Pons (tissue), 1 donor: ENCODE results near the gene FGGY.

Source experiments
- DNase-seq: peaks from one replicate; pipeline ENCODE4 v3.0.0-alpha.2; 2016; ENCODE audit warnings: low spot score

Gene FGGY

DNA sequence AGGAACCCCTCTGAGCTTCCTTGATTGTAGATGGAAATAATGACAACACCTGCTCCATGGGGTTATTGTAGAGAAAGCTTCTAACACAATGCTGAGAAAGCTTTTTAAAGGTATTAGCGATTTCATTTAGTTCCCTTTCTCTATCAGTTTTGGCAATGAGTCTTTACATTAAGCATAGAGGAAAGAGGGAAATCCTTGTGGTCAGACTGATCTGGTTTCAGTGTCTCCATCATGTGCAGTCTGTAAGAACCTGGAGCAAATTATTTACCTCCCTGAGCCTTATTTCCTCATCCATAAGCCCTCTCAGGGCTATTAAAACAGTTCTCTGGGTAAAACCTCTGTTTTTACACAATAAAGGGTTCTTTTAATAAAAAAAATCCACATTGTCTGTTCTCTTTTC is 87.5 kb downstream of the FGGY start:
- DNase-seq: no peak

- DNase-seq: no peak
Observed at GRCh38 chr1:59388191-59388590, 91.3 kb downstream of the FGGY start.

DNA sequence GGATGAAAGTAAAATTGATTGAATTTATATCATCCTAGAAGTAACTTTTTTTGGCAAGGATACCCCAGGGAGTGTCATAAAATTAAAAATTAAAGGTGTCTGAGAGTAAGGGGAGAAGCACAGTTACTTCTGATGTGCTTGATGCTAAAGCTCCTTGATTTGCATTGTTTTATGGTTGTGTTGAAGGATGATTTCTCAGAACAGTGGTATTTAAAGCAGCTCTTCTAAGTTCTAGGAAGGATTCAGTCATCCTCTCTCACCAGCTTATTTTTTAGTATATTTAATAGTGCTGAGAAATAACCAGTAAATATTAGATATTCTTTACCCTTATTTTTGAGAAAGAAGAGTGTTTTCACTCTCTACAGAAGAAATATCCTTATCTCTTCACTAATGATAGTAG is 93.0 kb downstream of the FGGY start:
- DNase-seq: no peak

- DNase-seq: no peak
Observed at GRCh38 chr1:59390307-59390706, 93.4 kb downstream of the FGGY start.

- no peak for DNase-seq
Observed at GRCh38 chr1:59391212-59392179, 94.6 kb downstream of the FGGY start.

DNA sequence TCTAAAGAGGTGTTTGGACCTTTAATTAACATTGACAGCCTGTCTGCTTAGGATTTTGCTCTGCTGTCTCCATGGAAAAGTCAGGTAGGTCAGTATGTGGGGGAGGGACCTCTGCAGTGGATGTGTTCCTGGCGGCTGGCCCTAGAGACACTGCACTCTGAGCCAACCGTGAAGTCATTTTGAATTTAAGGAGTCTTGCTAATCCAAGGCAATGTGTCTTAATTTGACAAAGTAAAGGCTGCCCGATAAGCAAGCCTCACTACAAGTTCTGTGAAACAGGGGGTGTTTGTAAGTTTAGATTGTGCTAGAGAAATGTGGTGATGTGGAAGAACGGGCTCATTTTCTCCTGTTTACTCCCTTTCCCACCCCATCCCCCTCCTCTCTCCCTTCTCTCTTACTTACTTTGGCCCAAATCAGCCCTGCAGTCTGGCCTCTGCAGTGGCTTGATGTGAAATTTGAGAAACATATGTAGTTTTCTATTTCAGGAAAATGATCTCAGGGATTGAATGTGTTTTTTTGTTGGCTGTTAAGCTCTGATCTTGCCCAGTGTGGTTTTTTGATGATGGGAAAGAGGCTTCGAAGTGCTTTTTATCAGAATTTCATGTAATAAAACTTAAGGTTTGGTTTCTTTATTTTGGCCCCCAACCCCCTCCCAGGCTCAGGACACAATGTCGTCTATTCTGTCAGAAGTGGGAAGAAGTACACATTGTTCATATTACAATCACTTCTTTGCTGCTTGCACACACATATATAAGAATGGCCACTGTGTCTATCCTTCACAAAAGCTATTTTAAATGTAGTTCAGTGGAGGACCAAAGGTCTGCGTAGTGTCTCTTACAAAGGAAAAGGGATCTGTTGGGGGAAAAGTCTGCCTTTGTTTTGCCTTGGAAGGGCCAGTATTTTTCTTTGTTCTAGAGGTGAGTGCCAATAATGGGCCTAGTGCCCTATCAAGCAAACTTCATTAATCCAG is 96.6 kb downstream of the FGGY start:
- DNase-seq: peak; percentile 89

- DNase-seq: no peak
Observed at GRCh38 chr1:59394706-59395425, 98.0 kb downstream of the FGGY start.

DNA sequence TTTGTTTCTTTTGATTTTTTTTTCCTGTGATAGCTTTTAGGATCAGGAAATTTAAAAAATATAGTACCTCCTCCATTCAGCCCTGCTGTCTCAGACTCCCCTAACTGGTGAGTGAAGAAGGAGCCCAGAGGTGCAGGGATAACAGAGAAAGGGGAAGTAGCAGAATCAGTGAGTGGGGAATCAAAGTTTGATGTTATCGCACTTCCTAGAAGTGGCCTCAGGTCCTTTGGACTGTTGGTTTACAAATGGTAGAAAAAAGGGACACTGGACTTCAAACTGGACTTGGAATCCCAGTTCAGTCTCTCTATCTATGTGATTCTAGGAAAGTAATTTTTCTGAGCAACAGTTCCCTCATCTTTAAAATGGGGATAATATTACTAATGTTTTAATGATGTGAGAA is 99.5 kb downstream of the FGGY start:
- no peak for DNase-seq

- no peak for DNase-seq
Observed at GRCh38 chr1:59397139-59397858, 100.4 kb downstream of the FGGY start.

GRCh38 chr1:59399642-59400041 is 102.7 kb downstream of the FGGY start:
- no peak for DNase-seq

- no peak for DNase-seq
Observed at GRCh38 chr1:59401581-59401980, 104.7 kb downstream of the FGGY start.

DNA sequence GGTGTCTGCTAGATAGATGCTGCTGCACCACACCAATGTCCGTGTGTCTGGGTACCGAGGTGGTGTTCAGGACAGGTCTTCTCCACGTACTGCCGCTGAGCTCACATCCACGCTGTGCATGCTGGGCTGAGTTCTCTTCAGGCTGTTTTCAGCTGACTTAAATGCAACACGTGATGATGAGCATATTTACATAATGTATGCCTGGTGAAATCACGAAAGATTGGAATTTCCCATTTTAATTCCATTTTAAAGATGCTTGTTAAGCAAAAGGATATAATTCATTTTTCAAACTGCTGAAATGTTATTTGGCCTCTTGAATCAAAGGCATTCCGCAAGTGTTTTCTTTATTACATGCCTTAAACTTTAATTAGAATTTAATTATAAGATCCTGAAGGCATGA is 107.9 kb downstream of the FGGY start:
- DNase-seq: no peak

DNA sequence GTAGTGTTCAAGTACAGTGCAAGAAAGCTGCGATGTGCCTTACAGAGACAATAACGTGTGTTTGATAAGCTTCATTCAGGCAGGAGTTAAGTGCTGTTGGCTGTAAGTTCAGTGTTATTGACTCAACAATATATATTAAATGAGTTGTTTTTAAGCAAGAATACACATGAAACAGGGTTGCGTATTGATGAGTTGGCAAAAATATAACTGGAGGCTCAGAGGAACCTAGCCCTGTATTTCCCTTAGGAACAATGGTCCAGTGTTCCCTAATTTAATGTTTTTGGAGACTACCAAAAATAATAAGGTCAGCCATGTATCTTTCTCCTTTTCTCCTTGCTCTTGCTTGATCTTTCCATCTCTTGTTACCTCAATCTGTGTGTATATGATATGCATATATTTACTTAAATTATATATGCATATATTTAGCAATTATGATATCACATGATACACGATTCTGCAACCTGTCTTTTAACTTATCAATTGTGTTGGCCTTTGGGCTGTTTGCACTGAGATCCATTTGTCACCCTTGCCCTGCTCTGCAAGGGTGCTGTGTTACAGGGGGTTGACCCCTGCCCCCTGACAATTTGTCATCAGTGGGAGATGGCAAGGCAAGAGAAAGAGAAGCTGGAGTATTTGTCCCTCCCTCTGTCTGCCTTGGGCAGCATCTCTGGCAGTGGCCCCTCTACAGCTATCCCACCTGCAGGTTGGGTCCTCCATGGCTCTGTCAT is 109.7 kb downstream of the FGGY start:
- no peak for DNase-seq

DNA sequence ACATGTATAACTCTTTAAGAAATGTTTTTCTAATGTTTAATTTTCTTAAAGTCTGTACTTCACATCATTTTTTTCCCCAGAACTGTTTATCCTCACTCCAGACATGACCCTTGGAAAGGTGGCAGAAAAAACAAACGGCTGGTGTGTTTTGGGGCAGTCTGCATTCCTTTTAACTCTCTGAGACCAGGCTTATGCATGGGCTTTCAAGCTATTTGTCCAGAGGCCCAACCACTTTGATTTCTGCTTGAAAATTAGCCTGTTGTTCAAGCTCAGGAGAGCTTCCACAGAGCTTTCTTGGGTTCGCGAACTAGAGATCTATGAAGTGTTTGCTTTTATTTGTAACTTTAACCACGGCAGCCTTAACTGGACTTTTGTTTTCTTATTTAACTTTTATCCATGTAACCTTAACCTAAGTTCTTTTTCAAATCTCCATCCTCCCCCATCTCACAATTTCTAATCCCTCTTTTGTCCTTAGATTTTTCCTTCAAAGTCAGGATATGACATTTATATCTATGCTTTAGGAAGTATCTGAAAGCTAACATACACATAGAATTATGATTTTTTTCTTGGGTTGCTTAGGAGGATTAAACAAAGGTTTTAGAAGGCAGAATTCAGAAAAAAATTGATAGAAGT is 111.8 kb downstream of the FGGY start:
- no peak for DNase-seq

- no peak for DNase-seq
Observed at GRCh38 chr1:59409549-59409948, 112.7 kb downstream of the FGGY start.

DNA sequence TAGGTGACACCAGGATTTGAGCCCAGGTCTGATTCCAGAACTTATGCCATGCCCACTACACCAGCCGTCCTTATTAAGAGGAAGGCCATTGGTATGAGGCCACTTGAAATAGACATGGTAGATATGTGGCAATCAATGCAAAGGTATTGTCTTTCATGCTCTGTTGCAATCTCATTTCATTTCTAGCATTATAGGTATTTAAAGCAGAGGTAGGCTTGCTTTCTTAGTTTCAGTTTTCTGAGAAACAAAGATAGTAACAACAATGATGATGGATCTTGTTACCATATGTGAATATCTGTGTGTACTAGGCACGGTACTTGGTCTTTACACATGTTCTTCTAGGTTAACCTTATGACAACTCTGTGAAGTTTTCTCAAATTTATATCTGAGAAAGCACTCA is 113.1 kb downstream of the FGGY start:
- no peak for DNase-seq

DNA sequence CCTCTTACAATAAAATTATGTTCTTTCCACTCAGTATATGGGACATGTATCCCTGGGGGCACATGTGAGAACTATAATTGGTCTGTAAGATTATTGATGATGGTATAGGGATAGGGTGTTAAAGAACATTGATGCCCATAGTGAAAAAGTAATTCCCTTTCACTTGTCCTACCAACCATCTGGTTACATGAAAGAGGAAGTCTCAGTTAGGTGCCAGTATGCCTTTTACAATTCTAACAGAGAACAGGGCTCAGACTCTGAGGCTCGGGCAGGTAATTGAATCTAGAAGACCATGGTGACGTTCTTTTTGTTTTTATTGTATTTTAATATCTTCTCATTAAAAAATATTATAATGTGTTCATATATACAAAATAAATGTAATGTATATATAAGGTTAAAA is 113.6 kb downstream of the FGGY start:
- no peak for DNase-seq

- DNase-seq: no peak
Observed at GRCh38 chr1:59411147-59411546, 114.3 kb downstream of the FGGY start.

DNA sequence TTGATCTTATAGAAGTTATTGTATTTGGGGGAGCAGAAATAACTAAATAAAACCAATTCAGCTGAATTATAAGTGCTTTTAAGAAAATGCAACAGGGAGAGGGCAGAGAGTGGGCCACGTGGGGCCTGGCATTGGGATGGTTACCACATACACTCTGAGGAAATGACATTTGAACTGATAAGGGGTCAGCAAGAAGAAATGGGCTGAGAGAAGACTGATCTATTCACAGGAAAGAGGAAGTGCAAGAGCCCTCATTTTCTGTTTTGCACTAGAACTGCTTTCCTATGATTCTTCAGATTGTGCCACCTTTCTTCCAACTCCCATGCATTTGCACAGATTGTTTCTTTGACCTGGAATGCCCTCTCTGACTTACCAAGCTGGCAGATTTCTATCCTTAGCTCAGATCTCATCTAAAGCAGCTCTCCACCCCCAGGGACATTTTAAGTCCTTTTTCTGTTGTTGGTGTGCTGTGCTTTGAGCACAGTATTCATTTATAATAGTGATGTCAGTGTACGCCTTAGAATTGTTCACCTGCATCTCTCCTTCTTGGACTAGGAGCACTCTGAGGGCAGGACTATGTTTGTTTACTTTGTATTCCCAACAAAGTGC is 115.9 kb downstream of the FGGY start:
- no peak for DNase-seq

DNA sequence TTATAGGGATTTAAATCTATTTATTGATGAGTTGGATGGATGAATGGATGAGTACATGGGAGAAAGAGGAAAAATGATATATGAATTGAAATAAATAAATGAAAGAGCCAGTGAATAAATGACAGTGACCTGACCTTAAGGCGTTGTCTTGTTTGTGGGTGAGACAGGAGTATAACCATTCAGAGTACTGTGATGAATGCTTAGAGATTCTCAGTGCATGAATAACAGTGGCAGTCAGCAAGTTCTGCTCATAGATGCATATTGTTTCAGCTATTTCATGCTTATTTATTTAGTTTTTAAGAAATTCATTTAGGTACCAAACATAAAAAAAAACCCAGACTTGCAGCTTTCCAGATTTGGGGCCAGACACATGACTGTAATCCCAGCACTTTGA is 116.4 kb downstream of the FGGY start:
- DNase-seq: no peak
